Thyroid gland (tissue), 4 donors: ENCODE data around the gene ESRRB.

ENCODE experiments used
- CTCF ChIP-seq, 6 experiments: fragments of 200-600 bp in 3 of 6; fragments of 450-650 bp in 3 of 6; sonication (generic) in 3 of 6; IDR thresholded peaks; one replicate each; pipeline ENCODE4 v1.5.1; 2016 to 2019; ENCODE audit warnings: antibody characterized with exemption in 6 of 6, mild to moderate bottlenecking in 2 of 6, inconsistent platforms in 1 of 6, moderate library complexity in 1 of 6
- POLR2A ChIP-seq, 2 donors: fragments of 450-650 bp; IDR thresholded peaks; one replicate each; pipeline ENCODE4 v1.6.1; 2017; ENCODE audit warnings: antibody characterized with exemption in 2 of 2, mild to moderate bottlenecking in 2 of 2, moderate library complexity in 1 of 2

DNA sequence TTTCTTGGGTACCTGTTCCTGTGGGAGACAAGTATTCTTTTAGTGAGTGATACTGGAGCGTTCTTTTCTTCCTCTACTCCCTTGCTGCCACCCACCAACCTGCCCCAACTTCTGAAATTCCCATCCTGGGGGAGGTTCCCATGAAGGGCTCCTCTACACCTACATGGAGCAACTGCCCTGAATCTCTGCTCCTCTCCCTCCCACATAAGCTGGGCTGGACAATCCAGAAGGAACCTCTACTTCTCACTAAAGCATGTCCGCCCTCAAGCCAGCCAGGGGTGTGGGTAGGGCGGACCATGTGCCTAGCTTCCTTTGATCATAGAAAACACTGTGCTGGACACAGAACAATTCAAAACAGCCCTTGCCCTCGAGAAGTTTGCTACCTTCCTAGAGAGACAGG is 25.9 kb upstream of the ESRRB start:
- no peak for TF ChIP-seq CTCF (IDR thresholded peaks at IDR 0.05)
- TF ChIP-seq POLR2A (IDR thresholded peaks at IDR 0.05) = no peak
